Measurements from ENCODE around the gene ABCG2.
"Not testable (repeated sequence)": the region's sequence is repeated elsewhere in the genome, so short reads cannot be mapped to it uniquely, and the experiment has no call there.

The ABCG2 gene

DNA sequence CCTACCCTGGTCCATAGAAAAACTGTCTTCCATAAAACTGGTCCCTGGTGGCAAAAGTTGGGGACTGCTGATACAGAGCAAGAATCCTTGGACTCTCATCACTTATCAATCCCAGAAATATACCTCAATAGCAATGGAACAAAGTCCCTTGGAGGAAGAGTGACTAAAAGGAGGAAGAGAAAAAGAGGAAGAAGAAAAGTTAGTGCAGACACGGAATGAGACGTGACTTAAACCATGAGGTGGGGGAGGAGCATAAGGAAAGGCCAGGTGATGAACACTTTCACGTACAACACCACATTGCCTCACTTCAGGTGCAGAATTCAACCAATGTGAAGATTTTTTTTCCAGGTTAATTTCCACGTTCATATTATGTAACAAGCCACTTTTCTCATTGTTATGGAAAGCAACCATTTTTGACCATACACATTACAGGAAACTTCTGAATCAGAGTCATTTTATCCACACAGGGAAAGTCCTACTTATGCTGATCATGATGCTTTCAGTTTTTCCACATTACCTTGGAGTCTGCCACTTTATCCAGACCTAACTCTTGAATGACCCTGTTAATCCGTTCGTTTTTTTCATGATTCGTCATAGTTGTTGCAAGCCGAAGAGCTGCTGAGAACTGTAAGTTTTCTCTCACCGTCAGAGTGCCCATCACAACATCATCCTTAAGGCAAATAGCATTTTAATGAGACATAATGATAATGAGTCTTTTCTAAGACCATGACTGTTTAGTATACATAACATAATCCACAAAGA, 27.7 kb downstream of the ABCG2 start:
- TF ChIP-seq JUND (IDR thresholded peaks at IDR 0.05; ENCODE audit: low read depth) = no peak
- in situ Hi-C loops (cut with HindIII; ENCODE audit: low pct_unique_long_range_greater_than_20kb, low sequenced_read_pairs) = no loop called here
- DNase-seq (ENCODE audit: low read depth in 1 of 2, low spot score in 1 of 2) = no peak

DNA sequence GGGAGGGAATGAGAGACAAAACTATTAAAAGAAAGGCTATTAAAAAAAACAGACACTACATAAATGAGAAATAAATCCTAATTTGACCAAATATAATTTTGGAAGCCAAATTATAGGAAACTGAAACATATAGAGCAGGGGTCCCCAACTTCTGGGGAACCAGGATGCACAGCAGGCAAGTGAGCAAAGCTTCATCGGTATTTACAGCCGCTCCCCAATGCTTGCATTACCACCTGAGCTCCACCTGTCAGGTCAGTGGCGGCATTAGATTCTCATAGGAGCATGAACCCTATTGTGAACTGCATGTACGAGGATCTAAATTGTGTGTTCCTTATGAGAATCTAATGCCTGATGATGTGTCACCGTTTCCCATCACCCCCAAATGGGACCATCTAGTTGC, 28.4 kb downstream of the ABCG2 start:
- no peak for TF ChIP-seq JUND (IDR thresholded peaks at IDR 0.05; ENCODE audit: low read depth)
- no peak for DNase-seq (ENCODE audit: low read depth in 1 of 2, low spot score in 1 of 2)
- in situ Hi-C loops (cut with HindIII; ENCODE audit: low pct_unique_long_range_greater_than_20kb, low sequenced_read_pairs) = no loop called here

DNA sequence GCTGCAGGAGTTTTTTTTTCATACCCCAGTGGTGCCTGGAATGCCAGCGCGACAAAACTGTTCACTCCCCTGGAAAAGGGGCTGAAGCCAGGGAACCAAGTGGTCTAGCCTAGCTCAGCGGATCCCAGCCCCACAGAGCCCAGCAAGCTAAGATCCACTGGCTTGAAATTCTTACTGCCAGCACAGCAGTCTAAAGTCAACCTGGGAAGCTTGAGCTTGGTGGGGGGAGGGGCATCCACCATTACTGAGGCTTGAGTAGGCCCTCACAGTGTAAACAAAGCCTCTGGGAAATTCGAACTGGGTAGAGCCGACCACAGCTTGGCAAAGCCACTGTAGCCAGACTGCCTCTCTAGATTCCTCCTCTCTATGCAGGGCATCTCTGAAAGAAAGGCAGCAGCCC, 36.2 kb downstream of the ABCG2 start:
- in situ Hi-C loops (cut with HindIII; ENCODE audit: low pct_unique_long_range_greater_than_20kb, low sequenced_read_pairs) = not testable (repeated sequence)
- peak in 1 of 2 experiments; percentile 1 for DNase-seq (ENCODE audit: low read depth in 1 of 2, low spot score in 1 of 2)

DNA sequence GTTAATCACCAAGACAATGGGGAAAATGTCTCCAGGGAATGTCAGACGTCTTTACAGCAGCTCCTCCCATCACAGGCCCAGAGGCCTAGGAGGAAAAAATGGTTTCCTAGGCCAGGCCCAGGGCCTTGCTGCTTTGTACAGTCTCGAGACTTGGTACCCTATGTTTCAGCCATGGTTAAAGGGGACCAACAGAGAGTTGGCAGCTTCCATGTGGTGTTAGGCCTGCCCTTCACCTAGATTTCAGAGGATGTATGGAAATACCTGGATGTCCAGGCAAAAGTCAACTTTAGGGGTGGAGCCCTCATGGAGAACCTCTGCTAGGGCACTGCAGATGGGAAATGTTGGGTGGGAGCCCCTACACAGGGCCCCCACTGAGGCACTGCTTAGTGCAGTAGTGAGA, 38.5 kb downstream of the ABCG2 start:
- no peak for TF ChIP-seq JUND (IDR thresholded peaks at IDR 0.05; ENCODE audit: low read depth)
- in situ Hi-C loops (cut with HindIII; ENCODE audit: low pct_unique_long_range_greater_than_20kb, low sequenced_read_pairs) = no loop called here
- no peak for DNase-seq (ENCODE audit: low read depth in 1 of 2, low spot score in 1 of 2)

DNA sequence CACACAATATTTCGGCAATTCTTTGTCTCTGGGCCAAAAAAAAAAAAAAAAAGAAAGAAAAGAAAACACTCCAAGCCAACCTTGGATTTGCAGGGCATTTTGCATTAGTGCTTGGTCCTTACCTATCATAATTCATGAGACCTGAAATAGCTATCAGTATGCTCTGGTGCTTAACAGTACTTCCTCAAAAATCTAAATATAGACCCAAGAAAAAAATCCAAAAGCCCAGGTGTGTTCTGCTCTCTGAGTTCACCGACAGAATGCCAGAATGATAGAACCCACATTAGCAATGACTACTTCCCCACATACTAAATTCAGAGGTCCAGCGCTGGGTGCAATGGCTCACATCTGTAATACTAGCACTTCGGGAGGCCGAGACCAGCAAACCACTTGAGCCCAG, 42.9 kb downstream of the ABCG2 start:
- no peak for DNase-seq (ENCODE audit: low read depth in 1 of 2, low spot score in 1 of 2)
- in situ Hi-C loops (cut with HindIII; ENCODE audit: low pct_unique_long_range_greater_than_20kb, low sequenced_read_pairs) = no loop called here
- TF ChIP-seq JUND (IDR thresholded peaks at IDR 0.05; ENCODE audit: low read depth) = no peak

DNA sequence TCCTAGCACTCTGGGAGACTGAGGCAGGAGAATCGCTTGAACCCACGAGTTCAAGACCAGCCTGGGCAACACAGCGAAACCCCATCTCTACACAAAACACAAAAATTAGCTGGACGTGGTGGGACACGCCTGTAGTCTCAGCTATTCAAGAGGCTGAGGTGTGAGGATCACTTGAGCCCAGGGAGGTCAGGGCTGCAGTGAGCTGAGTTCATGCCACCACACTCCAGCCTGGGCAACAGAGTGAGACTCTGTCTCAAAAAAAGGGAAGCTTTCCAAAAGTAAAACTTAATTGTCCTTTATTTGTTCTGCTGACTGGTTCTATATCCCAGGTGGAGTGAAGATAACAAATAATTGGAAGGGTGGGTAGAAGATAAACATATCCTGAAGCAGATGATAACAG, 45.6 kb downstream of the ABCG2 start:
- TF ChIP-seq JUND (IDR thresholded peaks at IDR 0.05; ENCODE audit: low read depth) = no peak
- DNase-seq (ENCODE audit: low read depth in 1 of 2, low spot score in 1 of 2) = no peak
- in situ Hi-C loops (cut with HindIII; ENCODE audit: low pct_unique_long_range_greater_than_20kb, low sequenced_read_pairs) = no loop called here

DNA sequence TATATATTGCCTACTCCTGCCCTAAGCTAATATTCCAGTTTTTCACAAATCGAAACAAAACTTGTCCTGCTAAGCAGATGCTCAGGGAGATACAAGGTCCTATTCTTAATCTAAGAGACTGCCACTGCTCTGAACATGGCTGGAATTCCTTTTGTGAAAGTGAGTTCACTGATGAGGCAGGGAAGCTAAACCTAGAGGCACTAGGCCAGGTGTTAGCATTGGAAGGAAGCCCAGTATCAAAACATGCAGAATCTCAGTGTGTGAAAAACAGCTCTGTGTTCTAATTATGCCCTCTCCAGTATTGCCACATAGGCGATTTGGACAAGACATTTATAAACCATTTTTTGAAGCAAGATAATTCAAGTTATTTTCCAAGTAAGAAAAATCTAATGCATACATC, 47.6 kb downstream of the ABCG2 start:
- in situ Hi-C loops (cut with HindIII; ENCODE audit: low pct_unique_long_range_greater_than_20kb, low sequenced_read_pairs) = no loop called here
- DNase-seq (ENCODE audit: low read depth in 1 of 2, low spot score in 1 of 2) = peak in 1 of 2 experiments; percentile 41
- TF ChIP-seq JUND (IDR thresholded peaks at IDR 0.05; ENCODE audit: low read depth) = no peak

DNA sequence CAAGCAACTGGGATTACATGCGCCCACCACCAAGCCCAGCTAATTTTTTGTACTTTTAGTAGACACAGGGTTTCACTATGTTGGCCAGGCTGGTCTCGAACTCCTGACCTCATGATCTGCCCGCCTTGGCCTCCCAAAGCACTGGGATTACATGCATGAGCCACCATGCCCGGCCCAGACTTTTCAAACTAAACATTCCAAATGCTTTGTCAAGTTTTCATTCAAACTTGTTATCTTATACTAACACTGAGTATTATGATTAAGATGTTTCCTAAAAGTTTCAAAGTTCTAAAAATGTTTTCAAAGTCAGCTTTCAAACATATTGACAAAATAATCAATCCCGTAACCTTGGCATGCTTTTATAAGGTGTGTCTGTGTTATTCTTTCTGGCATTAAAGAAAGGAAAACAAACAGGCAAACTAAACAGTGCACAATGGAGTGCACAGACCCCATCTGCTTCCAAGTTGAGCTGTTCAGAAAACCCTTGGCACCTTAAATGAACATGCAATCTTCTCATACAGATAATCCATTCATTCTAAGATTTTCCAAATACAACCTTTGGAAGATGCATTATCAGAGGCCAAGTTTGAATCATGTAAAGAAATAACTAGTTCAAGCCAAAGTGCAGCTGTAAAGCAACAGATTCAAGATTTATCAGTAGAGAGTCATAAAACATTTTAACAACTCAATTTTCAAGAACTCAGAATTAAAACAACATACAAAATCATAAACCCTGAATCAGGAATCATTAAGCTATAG, 49.1 kb downstream of the ABCG2 start:
- TF ChIP-seq JUND (IDR thresholded peaks at IDR 0.05; ENCODE audit: low read depth) = no peak
- in situ Hi-C loops (cut with HindIII; ENCODE audit: low pct_unique_long_range_greater_than_20kb, low sequenced_read_pairs) = no loop called here
- no peak for DNase-seq (ENCODE audit: low read depth in 1 of 2, low spot score in 1 of 2)

DNA sequence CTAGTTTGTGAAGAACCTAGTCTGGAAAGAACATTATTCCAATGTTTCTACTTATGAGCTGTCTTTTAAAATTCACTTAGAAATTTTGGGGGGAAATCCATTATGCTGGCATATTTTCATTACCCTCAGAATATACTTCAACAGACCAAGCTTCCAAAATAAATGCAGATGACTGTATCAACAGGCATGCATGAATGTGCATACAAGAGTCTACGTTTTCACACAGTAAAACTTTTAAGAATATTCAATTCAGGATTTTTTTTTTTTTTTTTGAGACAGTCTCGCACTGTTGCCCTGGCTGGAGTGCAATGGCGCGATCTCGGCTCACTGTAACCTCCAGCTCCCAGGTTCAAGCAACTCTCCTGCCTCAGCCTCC, 49.7 kb downstream of the ABCG2 start:
- no peak for DNase-seq (ENCODE audit: low read depth in 1 of 2, low spot score in 1 of 2)
- TF ChIP-seq JUND (IDR thresholded peaks at IDR 0.05; ENCODE audit: low read depth) = no peak
- in situ Hi-C loops (cut with HindIII; ENCODE audit: low pct_unique_long_range_greater_than_20kb, low sequenced_read_pairs) = no loop called here

DNA sequence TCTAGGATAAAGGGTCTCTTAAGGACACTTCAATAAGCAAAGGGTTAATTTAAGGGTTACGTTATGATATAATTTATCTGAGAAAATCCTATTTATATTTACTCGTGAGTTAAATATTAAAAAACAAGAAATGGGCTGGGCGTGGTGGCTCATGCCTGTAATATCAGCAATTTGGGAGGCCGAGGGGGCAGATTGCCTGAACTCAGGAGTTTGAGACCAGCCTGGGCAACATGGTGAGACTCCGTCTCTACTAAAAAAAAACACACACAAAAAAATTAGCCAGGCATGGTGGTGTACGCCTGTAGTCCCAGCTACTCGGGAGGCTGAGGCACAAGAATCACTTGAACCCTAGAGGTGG, 50.4 kb downstream of the ABCG2 start:
- DNase-seq (ENCODE audit: low read depth in 1 of 2, low spot score in 1 of 2); in situ Hi-C loops (cut with HindIII; ENCODE audit: low pct_unique_long_range_greater_than_20kb, low sequenced_read_pairs): not testable (repeated sequence)

DNA sequence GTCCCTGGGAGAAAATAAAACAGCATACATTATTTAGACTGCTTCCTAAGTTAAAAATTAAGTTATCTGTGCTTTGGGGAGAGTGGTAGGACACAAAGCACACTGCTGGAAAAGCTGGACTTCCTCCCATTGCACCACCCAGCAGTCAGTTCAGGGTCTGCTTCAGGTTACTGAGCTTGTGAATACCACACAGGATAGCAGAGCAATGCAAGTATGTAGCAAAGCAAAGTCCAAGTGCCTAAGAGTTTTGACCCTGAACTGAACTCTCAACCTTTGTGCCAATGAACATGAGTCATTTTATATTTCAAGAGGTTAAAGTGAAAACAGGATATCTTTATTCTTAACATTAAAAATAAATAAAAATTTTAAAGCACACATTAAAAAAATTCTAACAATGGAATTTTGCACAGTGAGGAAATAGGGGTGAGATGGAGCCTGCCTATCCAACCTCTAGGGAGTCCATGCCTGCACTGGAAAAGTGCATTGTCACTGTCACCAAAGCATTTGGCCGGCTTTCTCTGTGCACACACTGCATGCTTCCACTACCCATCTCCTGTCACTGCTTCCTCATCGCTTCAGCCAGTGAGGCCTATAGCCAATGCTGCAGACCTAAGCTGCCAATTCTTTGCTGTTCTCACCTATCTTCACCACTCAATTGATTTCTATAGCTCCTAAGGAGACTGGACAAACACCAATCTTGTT, 50.9 kb downstream of the ABCG2 start:
- TF ChIP-seq JUND (IDR thresholded peaks at IDR 0.05; ENCODE audit: low read depth) = no peak
- in situ Hi-C loops (cut with HindIII; ENCODE audit: low pct_unique_long_range_greater_than_20kb, low sequenced_read_pairs) = no loop called here
- DNase-seq (ENCODE audit: low read depth in 1 of 2, low spot score in 1 of 2) = peak in 1 of 2 experiments; percentile 23

DNA sequence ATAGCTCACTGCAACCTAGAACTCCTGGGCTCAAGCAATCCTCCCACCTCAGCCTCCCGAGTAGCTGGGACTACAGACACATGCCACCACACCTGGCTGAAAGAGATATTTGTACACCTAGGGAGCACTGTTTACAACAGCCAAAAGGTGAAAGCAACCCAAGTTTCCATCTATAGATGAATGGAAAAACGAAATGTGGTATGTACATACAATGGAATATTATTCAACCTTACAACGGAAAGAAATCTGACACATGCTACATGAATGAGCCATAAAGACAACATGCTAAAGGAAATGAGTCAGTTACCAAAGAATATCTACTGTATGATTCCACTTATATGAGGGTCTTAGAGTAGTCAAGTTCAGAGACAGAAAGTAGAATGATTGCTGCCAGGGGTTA, 52.2 kb downstream of the ABCG2 start:
- no peak for DNase-seq (ENCODE audit: low read depth in 1 of 2, low spot score in 1 of 2)
- in situ Hi-C loops (cut with HindIII; ENCODE audit: low pct_unique_long_range_greater_than_20kb, low sequenced_read_pairs) = no loop called here
- TF ChIP-seq JUND (IDR thresholded peaks at IDR 0.05; ENCODE audit: low read depth) = no peak

DNA sequence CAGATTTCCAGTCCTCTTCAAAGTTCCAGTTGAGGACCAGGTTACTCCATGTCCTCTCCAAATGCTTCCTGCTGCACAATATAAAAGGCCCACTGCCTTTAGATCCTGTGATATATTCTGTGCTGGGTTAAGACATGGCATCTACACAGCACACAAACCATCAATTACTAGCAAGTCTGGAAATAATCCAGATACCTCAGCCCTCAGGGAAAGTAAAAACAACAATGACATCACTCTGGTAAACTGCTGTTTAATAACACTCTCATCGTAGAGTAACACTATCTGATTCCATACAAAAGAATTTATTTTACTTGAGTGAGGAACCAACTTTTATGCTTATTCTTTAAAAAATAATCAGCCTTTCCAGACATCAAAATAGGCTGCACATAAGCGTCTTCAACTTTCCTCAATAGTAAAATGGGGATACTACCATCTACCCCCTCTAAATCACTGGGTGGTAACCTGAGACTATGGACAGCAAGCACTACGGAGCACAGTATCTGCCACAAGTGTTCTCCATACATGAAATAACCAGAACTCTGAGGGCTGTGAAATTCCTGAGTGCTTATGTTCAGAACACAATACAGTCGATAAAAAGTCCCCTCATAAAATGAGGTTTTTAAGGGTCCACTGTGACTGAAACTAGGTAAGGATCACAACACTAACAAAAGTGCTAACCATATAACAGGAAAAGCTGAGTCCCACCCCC, 53.4 kb downstream of the ABCG2 start:
- DNase-seq (ENCODE audit: low read depth in 1 of 2, low spot score in 1 of 2) = peak; percentile 3 to 73
- in situ Hi-C loops (cut with HindIII; ENCODE audit: low pct_unique_long_range_greater_than_20kb, low sequenced_read_pairs) = no loop called here
- TF ChIP-seq JUND (IDR thresholded peaks at IDR 0.05; ENCODE audit: low read depth) = peak; percentile 45; the same call in 1 of the 2 replicates

All from T47D (cell line).